ENCODE results near the gene CCNJ.

GRCh38 chr10:96073722-96074121 is 30.3 kb downstream of the CCNJ start:
- no peak for TF ChIP-seq EZH2 (IDR thresholded peaks at IDR 0.05; ENCODE audit: borderline replicate concordance, low read depth, low read length, poor library complexity, severe bottlenecking)
- no peak for TF ChIP-seq CTCF (conservative IDR thresholded peaks at IDR 0.05; ENCODE audit: low read depth, low read length)

Data from A673 (cell line).